ENCODE results near the gene SUSD3. TPM values are rescaled to one million over a fixed set of nuclear protein-coding genes. Genes with fewer than 3 reads are reported as not detected.

SUSD3 gene
- total and polyA plus RNA-seq, 2 donors from 2014 or later, result 12.2 to 34.6 TPM

GRCh38 chr9:93039976-93040375, 18.5 kb upstream of the SUSD3 start:
- Histone ChIP-seq H3K27me3 (ENCODE audit: control insufficient read depth, insufficient read depth, low read length) (no peaks in the 10 kb centered on the region), H3K4me1 (ENCODE audit: control insufficient read depth in 2 of 3, insufficient read depth in 2 of 3, low read depth in 1 of 3, low read length in 3 of 3) (no peaks in the 10 kb centered on the region), H3K4me3 (ENCODE audit: low read length in 3 of 3) (no peak overlapping the region), H3K9ac (ENCODE audit: low read length in 3 of 3) (no peak overlapping the region), H3K9me3 (ENCODE audit: control insufficient read depth in 2 of 3, insufficient read depth in 1 of 3, low read length in 3 of 3) (no peaks in the 10 kb centered on the region), H3K36me3 (ENCODE audit: control insufficient read depth in 2 of 3, insufficient read depth in 3 of 3, low read length in 3 of 3) (no peaks in the 10 kb centered on the region), H3K27ac (ENCODE audit: low read depth in 2 of 2, low read length in 2 of 2) (no peak overlapping the region)
- no peak for FAIRE-seq
- no peak for TF ChIP-seq CTCF (IDR thresholded peaks at IDR 0.05; ENCODE audit: borderline replicate concordance, extremely low read depth, insufficient read depth)
- DNase-seq, result peak in 1 of 5 donors; percentile 58
- intact Hi-C loops (cut with DNase I), result no loop called here

GRCh38 chr9:93040409-93040808, 18.1 kb upstream of the SUSD3 start:
- DNase-seq, result no peak
- Histone ChIP-seq H3K4me3 (ENCODE audit: low read length in 3 of 3) (no peak overlapping the region), H3K36me3 (ENCODE audit: control insufficient read depth in 2 of 3, insufficient read depth in 3 of 3, low read length in 3 of 3) (no peaks in the 10 kb centered on the region), H3K27me3 (ENCODE audit: control insufficient read depth, insufficient read depth, low read length) (no peaks in the 10 kb centered on the region), H3K9me3 (ENCODE audit: control insufficient read depth in 2 of 3, insufficient read depth in 1 of 3, low read length in 3 of 3) (no peaks in the 10 kb centered on the region), H3K4me1 (ENCODE audit: control insufficient read depth in 2 of 3, insufficient read depth in 2 of 3, low read depth in 1 of 3, low read length in 3 of 3) (no peaks in the 10 kb centered on the region), H3K9ac (ENCODE audit: low read length in 3 of 3) (no peak overlapping the region), H3K27ac (ENCODE audit: low read depth in 2 of 2, low read length in 2 of 2) (no peak overlapping the region)
- FAIRE-seq, result no peak
- intact Hi-C loops (cut with DNase I), result no loop called here
- no peak for TF ChIP-seq CTCF (IDR thresholded peaks at IDR 0.05; ENCODE audit: borderline replicate concordance, extremely low read depth, insufficient read depth)

GRCh38 chr9:93041108-93041802, 17.2 kb upstream of the SUSD3 start:
- Histone ChIP-seq H3K9ac (ENCODE audit: low read length in 3 of 3) (no peak overlapping the region), H3K4me1 (ENCODE audit: control insufficient read depth in 2 of 3, insufficient read depth in 2 of 3, low read depth in 1 of 3, low read length in 3 of 3) (no peaks in the 10 kb centered on the region), H3K27me3 (ENCODE audit: control insufficient read depth, insufficient read depth, low read length) (no peaks in the 10 kb centered on the region), H3K27ac (ENCODE audit: low read depth in 2 of 2, low read length in 2 of 2) (no peak overlapping the region), H3K4me3 (ENCODE audit: low read length in 3 of 3) (no peak overlapping the region), H3K36me3 (ENCODE audit: control insufficient read depth in 2 of 3, insufficient read depth in 3 of 3, low read length in 3 of 3) (no peaks in the 10 kb centered on the region), H3K9me3 (ENCODE audit: control insufficient read depth in 2 of 3, insufficient read depth in 1 of 3, low read length in 3 of 3) (no peaks in the 10 kb centered on the region)
- intact Hi-C loops (cut with DNase I), result no loop called here
- DNase-seq (no peak), FAIRE-seq (no peak)
- no peak for TF ChIP-seq CTCF (IDR thresholded peaks at IDR 0.05; ENCODE audit: borderline replicate concordance, extremely low read depth, insufficient read depth)

GRCh38 chr9:93043122-93043521, 15.4 kb upstream of the SUSD3 start:
- TF ChIP-seq CTCF (IDR thresholded peaks at IDR 0.05; ENCODE audit: borderline replicate concordance, extremely low read depth, insufficient read depth), result no peak
- H3K36me3 ChIP-seq (ENCODE audit: control insufficient read depth in 2 of 3, insufficient read depth in 3 of 3, low read length in 3 of 3), result no peaks in the 10 kb centered on the region
- DNase-seq, result peak in 1 of 5 donors; percentile 15
- H3K9me3 ChIP-seq (ENCODE audit: control insufficient read depth in 2 of 3, insufficient read depth in 1 of 3, low read length in 3 of 3), result no peaks in the 10 kb centered on the region
- no peaks in the 10 kb centered on the region for H3K27me3 ChIP-seq (ENCODE audit: control insufficient read depth, insufficient read depth, low read length)
- FAIRE-seq, result no peak
- intact Hi-C loops (cut with DNase I), result no loop called here
- no peak overlapping the region for H3K4me3 ChIP-seq (ENCODE audit: low read length in 3 of 3)
- no peaks in the 10 kb centered on the region for H3K4me1 ChIP-seq (ENCODE audit: control insufficient read depth in 2 of 3, insufficient read depth in 2 of 3, low read depth in 1 of 3, low read length in 3 of 3)
- no peak overlapping the region for H3K27ac ChIP-seq (ENCODE audit: low read depth in 2 of 2, low read length in 2 of 2)
- H3K9ac ChIP-seq (ENCODE audit: low read length in 3 of 3), result no peak overlapping the region

Data from kidney (tissue), 14 donors.